ENCODE data around the gene KCNN4.

- TF ChIP-seq GATA2 (IDR thresholded peaks at IDR 0.05; ENCODE audit: low read depth, low read length) (no peak), GATA3 (IDR thresholded peaks at IDR 0.05; ENCODE audit: low read depth, low read length) (no peak)
These were observed 60.9 kb downstream of the KCNN4 start for GRCh38 chr19:43719918-43720317.
